Glutamatergic neuron (in vitro differentiated cells): Measurements from ENCODE around the gene TNN. TPM values are rescaled to one million over a fixed set of nuclear protein-coding genes. Genes with fewer than 3 reads are reported as not detected.

Experiments used
- DNase-seq: peaks from one replicate; pipeline ENCODE4 v3.0.0; 2022
- H3K27ac Mint-ChIP-seq: one replicate; pipeline ENCODE4 v1.8.0; 2020; ENCODE audit warnings: mild to moderate bottlenecking, mixed read lengths, inconsistent platforms; ENCODE audit not compliant: unreplicated experiment
- H3K27me3 Mint-ChIP-seq: one replicate; pipeline ENCODE4 v1.8.0; 2020; ENCODE audit warnings: mild to moderate bottlenecking, moderate library complexity, mixed read lengths, inconsistent platforms; ENCODE audit not compliant: unreplicated experiment
- H3K36me3 Mint-ChIP-seq: one replicate; pipeline ENCODE4 v1.8.0; 2020; ENCODE audit warnings: mild to moderate bottlenecking, mixed read lengths, inconsistent platforms; ENCODE audit not compliant: unreplicated experiment
- H3K4me1 Mint-ChIP-seq: one replicate; pipeline ENCODE4 v1.8.0; 2020; ENCODE audit warnings: mild to moderate bottlenecking, low read depth, mixed read lengths, inconsistent platforms; ENCODE audit not compliant: unreplicated experiment
- H3K4me3 Mint-ChIP-seq: one replicate; pipeline ENCODE4 v1.8.0; 2020; ENCODE audit warnings: mild to moderate bottlenecking, mixed read lengths, inconsistent platforms; ENCODE audit not compliant: unreplicated experiment
- H3K9me3 Mint-ChIP-seq: one replicate; pipeline ENCODE4 v1.8.0; 2020; ENCODE audit warnings: mild to moderate bottlenecking, moderate library complexity, mixed read lengths, inconsistent platforms; ENCODE audit not compliant: unreplicated experiment
- total RNA-seq: library from RNA; stranded (reverse); fragmentation: NEBNext Ultra II Directional; extraction: Animal tissue kit (Norgen Biotek cat#: 25700); gene quantifications from one replicate; pipeline ENCODE4 v1.2.1, GENCODE V29; 2021; ENCODE audit not compliant: unreplicated experiment
- TF ChIP-seq, protein P1 (sequence below): fragments of 200-600 bp; sonication (generic); IDR thresholded peaks from one replicate; pipeline ENCODE4 v1.5.0; 2021; ENCODE audit not compliant: partially characterized antibody, unreplicated experiment

Gene TNN
- total RNA-seq, 1 donor from 2014 or later, result not detected

DNA sequence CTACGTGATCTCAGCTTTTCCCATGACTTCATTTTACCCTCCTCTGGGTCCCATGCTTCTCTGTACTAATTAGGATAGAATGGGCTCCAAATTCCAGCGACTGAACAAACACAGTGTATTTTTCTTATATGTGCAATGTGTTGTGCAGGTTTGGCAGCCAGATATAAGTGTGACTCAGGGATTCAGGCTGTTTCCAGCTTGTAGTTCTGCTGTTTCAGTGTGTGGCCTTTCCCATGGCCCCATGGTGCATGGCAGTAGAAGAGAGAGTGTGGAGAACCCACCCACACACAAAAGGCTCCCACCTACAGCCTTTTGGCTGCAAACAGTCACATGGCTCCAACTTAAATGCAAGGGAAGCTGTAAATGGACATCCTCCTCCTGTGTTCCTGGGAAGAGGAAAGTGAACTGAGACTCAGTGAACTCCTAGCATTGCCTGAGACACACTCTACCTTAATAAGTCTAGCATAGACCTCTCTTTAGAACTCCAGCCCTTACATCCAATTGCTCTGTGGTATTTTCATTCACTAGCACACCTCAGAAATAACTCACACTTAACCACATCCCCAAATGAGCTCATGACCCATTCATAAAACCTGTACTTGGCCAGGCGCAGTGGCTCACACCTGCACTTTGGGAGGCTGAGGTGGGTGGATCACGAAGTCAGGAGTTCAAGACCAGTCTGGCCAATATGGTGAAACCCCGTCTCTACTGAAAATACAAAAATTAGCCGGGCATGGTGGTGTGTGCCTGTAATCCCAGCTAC lies 66.2 kb downstream of the TNN start:
- Mint-ChIP-seq H3K27ac (no peak overlapping the region), H3K4me1 (no peaks in the 10 kb centered on the region), H3K27me3 (no peaks in the 10 kb centered on the region), H3K36me3 (no peaks in the 10 kb centered on the region), H3K4me3 (no peak overlapping the region), H3K9me3 (no peaks in the 10 kb centered on the region)
- no peak for DNase-seq
- TF ChIP-seq, protein P1, sequence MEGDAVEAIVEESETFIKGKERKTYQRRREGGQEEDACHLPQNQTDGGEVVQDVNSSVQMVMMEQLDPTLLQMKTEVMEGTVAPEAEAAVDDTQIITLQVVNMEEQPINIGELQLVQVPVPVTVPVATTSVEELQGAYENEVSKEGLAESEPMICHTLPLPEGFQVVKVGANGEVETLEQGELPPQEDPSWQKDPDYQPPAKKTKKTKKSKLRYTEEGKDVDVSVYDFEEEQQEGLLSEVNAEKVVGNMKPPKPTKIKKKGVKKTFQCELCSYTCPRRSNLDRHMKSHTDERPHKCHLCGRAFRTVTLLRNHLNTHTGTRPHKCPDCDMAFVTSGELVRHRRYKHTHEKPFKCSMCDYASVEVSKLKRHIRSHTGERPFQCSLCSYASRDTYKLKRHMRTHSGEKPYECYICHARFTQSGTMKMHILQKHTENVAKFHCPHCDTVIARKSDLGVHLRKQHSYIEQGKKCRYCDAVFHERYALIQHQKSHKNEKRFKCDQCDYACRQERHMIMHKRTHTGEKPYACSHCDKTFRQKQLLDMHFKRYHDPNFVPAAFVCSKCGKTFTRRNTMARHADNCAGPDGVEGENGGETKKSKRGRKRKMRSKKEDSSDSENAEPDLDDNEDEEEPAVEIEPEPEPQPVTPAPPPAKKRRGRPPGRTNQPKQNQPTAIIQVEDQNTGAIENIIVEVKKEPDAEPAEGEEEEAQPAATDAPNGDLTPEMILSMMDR, result no peak

DNA sequence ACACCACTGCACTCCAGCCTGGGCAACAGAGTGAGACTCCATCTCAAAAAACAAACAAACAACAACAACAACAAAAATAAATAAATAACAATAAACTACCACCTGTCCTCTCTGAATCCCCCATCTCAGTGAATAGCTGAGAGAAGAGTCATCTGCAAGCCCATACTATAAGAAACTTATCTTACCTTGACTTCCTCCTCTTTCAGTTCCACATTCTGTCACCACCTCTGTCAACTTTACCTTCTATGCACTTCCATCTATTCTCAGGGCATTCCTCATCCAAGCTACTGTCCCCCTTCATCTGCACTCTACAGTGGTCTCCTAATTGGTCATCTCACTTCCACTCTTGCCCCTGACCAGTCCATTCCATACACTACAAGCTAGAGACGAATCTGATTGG lies 66.9 kb downstream of the TNN start:
- Mint-ChIP-seq H3K36me3 (no peaks in the 10 kb centered on the region), H3K27me3 (no peaks in the 10 kb centered on the region), H3K4me1 (no peaks in the 10 kb centered on the region), H3K4me3 (no peak overlapping the region), H3K9me3 (no peaks in the 10 kb centered on the region), H3K27ac (no peak overlapping the region)
- DNase-seq, result no peak
- TF ChIP-seq, protein P1, result no peak

DNA sequence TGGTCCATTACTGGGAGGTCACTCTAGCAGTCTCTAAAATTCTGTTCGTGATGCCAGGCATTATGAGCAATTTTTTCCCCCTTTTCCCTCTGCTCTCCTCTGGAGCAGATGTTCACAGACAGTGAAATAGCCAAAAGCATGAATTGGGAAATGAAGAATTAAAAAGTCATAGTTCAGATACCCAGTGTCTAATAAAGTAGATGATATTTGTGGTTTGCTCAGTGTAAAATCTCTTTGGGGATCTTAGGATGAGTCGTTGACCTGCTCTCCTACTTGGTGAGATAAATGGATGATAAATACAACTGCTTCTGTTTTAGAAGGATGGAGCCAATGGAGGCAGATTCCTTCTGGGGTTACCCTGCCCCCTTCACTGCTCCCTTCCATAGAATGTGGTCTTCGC lies 68.6 kb downstream of the TNN start:
- no peak overlapping the region for H3K4me3 Mint-ChIP-seq
- H3K27ac Mint-ChIP-seq, result no peak overlapping the region

DNA sequence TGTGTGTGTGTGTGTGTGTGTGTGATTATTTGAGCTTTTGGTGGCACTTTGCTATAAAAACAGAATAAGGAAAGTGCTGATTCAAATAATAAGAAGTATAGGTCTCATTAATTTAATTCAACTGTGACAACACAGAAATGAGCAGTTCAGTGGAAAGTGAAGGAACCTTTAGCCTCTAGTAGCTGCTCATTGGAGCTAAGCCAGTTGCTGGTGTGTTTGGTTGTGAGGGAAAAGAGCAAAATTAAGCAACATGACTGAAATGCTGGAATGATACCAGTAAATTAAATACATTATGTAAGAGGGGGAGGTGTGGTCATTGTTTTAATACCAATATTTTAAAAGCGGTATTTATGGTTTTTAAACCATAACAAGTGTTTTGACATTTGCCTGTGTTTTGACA lies 69.7 kb downstream of the TNN start:
- Mint-ChIP-seq H3K36me3 (no peaks in the 10 kb centered on the region), H3K4me3 (no peak overlapping the region), H3K4me1 (no peaks in the 10 kb centered on the region), H3K27ac (no peak overlapping the region), H3K9me3 (no peaks in the 10 kb centered on the region), H3K27me3 (peaks cover 2% of the 10 kb centered on the region)
- DNase-seq, result no peak
- TF ChIP-seq, protein P1, result no peak

More for the DNA sequence above, 68.6 kb downstream of the TNN start:
- no peak for DNase-seq
- Mint-ChIP-seq H3K27me3 (peaks cover 2% of the 10 kb centered on the region), H3K9me3 (no peaks in the 10 kb centered on the region), H3K4me1 (no peaks in the 10 kb centered on the region), H3K36me3 (no peaks in the 10 kb centered on the region)
- TF ChIP-seq, protein P1, result no peak

DNA sequence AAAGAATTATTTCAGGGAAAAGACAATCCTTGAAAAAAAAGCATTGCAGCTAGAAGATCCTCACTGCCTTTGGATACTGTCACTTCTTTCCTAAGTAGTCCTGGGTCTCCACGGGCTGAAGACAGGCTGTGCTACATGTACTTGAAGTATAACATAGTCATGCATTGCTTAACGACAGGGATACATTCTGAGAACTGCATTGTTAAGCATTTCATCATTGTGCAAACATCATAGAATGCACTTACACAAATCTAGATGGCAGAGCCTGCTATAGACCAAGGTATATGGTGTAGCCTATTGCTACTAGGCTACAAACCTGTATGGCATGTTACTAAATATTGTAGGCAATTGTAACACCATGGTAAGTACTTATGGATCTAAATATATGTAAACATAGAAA lies 70.9 kb downstream of the TNN start:
- TF ChIP-seq, protein P1, result no peak
- H3K27me3 Mint-ChIP-seq, result peaks cover 2% of the 10 kb centered on the region
- H3K4me1 Mint-ChIP-seq, result no peaks in the 10 kb centered on the region
- H3K4me3 Mint-ChIP-seq, result no peak overlapping the region
- peaks cover 2% of the 10 kb centered on the region for H3K9me3 Mint-ChIP-seq
- no peaks in the 10 kb centered on the region for H3K36me3 Mint-ChIP-seq
- H3K27ac Mint-ChIP-seq, result no peak overlapping the region
- DNase-seq, result no peak
